ENCODE results near the gene CCDC167.
"Not testable (repeated sequence)": the region's sequence is repeated elsewhere in the genome, so short reads cannot be mapped to it uniquely, and the experiment has no call there.

DNA sequence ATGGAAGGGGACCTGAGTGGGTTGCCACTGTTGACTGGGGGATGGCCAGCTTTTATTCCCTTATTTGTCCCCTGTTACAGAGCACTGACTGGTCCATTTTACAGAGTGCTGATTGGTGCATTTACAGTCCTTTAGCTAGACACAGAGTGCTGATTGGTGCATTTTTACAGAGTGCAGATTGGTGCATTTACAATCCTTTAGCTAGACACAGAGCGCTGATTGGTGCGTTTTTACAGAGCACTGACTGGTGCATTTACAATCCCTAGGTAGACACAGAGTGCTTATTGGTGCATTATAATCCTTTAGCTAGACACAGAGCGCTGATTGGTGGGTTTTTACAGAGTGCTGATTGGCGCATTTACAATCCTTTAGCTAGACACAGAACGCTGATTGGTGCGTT, 1.2 kb upstream of the CCDC167 start:
- TF ChIP-seq, protein P1, sequence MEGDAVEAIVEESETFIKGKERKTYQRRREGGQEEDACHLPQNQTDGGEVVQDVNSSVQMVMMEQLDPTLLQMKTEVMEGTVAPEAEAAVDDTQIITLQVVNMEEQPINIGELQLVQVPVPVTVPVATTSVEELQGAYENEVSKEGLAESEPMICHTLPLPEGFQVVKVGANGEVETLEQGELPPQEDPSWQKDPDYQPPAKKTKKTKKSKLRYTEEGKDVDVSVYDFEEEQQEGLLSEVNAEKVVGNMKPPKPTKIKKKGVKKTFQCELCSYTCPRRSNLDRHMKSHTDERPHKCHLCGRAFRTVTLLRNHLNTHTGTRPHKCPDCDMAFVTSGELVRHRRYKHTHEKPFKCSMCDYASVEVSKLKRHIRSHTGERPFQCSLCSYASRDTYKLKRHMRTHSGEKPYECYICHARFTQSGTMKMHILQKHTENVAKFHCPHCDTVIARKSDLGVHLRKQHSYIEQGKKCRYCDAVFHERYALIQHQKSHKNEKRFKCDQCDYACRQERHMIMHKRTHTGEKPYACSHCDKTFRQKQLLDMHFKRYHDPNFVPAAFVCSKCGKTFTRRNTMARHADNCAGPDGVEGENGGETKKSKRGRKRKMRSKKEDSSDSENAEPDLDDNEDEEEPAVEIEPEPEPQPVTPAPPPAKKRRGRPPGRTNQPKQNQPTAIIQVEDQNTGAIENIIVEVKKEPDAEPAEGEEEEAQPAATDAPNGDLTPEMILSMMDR (IDR thresholded peaks at IDR 0.05), result not testable (repeated sequence)
- not testable (repeated sequence) for TF ChIP-seq ZFX (IDR thresholded peaks at IDR 0.05; ENCODE audit: borderline replicate concordance)
